Ishikawa (cell line): ENCODE data around the gene BPNT1.

Source experiments
- CEBPB ChIP-seq: IDR thresholded peaks from 2 replicates; pipeline ENCODE4 v1.6.1; 2012
- CREB1 ChIP-seq: IDR thresholded peaks from 2 replicates; pipeline ENCODE4 v1.6.1; 2012; ENCODE audit warnings: low read depth
- EGR1 ChIP-seq: IDR thresholded peaks from 2 replicates; pipeline ENCODE4 v1.6.1; 2012
- EP300 ChIP-seq: IDR thresholded peaks from 2 replicates; pipeline ENCODE4 v1.6.1; 2012; ENCODE audit warnings: borderline replicate concordance
- FOXM1 ChIP-seq: IDR thresholded peaks from 2 replicates; pipeline ENCODE4 v1.6.1; 2012; ENCODE audit warnings: low read depth, borderline replicate concordance
- MAX ChIP-seq: IDR thresholded peaks from 2 replicates; pipeline ENCODE4 v1.6.1; 2012
- NFIC ChIP-seq: IDR thresholded peaks from 2 replicates; pipeline ENCODE4 v1.6.1; 2012
- RAD21 ChIP-seq: IDR thresholded peaks from 2 replicates; pipeline ENCODE4 v1.6.1; 2012; ENCODE audit warnings: low read depth
- TAF1 ChIP-seq: IDR thresholded peaks from 2 replicates; pipeline ENCODE4 v1.6.1; 2012; ENCODE audit warnings: low read depth, mild to moderate bottlenecking
- TCF12 ChIP-seq: IDR thresholded peaks from 2 replicates; pipeline ENCODE4 v1.6.1; 2012; ENCODE audit warnings: low read depth
- TEAD4 ChIP-seq: IDR thresholded peaks from 2 replicates; pipeline ENCODE4 v1.6.1; 2012
- YY1 ChIP-seq: IDR thresholded peaks from 2 replicates; pipeline ENCODE4 v1.6.1; 2012; ENCODE audit warnings: low read depth
- ZBTB7A ChIP-seq: IDR thresholded peaks from 2 replicates; pipeline ENCODE4 v1.6.1; 2012; ENCODE audit warnings: low read depth
- TF ChIP-seq, protein P1 (sequence below): IDR thresholded peaks from 2 replicates; pipeline ENCODE4 v1.6.1; 2012
- TF ChIP-seq, protein P2 (sequence below): IDR thresholded peaks from 2 replicates; pipeline ENCODE4 v1.6.1; 2012; ENCODE audit warnings: low read depth, mild to moderate bottlenecking

Gene BPNT1

DNA sequence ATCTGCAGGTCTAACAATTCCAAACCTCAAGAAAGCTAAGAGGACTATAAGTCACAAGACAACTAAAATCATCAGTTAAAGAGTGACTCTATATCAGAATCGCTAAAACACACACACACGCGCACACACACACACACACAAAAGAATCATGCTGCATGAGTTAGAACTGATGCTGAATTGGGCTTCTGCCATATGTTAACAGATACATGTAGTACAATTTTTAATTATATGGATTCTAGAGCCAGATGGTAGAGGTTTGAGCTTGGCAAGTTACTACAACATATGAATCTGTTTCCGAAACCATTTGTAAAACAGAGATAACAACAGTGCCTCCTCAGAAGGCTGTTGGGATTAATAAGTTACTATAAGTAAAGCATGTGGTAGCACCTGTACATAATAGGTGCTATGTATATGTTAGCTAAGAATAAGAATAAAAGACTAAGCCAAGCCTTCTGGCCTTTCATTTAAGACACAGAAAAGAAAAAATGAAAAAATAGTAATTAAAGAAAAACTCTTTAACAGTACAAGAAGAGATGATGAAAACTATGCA is 61.2 kb downstream of the BPNT1 start:
- no peak for TF ChIP-seq RAD21
- no peak for TF ChIP-seq TEAD4
- TF ChIP-seq, protein P1, sequence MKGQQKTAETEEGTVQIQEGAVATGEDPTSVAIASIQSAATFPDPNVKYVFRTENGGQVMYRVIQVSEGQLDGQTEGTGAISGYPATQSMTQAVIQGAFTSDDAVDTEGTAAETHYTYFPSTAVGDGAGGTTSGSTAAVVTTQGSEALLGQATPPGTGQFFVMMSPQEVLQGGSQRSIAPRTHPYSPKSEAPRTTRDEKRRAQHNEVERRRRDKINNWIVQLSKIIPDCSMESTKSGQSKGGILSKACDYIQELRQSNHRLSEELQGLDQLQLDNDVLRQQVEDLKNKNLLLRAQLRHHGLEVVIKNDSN: no peak

DNA sequence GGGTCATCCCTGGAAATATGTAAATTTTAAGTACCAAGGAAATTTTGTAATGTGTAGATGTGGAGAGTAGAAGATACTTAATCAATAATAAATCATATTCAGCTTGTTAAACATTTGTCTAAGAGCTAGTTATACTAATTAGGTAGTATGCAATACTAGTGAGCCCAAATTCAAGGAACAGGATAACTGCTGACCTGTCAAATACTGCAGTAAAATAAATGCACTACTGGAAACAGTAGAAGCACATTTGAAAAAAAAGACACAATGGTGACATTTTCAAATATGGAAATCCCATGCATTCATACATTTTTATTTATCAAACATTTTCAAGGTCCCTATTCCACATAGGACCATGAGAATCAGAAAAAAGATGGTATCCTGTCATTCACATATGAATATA is 70.5 kb downstream of the BPNT1 start:
- TF ChIP-seq RAD21 (no peak), ZBTB7A (no peak), CEBPB (no peak), EP300 (no peak), FOXM1 (no peak), NFIC (no peak), YY1 (no peak), TAF1 (no peak), CREB1 (no peak), TCF12 (no peak), MAX (no peak), TEAD4 (no peak), EGR1 (no peak)
- TF ChIP-seq, protein P1: no peak
- TF ChIP-seq, protein P2, sequence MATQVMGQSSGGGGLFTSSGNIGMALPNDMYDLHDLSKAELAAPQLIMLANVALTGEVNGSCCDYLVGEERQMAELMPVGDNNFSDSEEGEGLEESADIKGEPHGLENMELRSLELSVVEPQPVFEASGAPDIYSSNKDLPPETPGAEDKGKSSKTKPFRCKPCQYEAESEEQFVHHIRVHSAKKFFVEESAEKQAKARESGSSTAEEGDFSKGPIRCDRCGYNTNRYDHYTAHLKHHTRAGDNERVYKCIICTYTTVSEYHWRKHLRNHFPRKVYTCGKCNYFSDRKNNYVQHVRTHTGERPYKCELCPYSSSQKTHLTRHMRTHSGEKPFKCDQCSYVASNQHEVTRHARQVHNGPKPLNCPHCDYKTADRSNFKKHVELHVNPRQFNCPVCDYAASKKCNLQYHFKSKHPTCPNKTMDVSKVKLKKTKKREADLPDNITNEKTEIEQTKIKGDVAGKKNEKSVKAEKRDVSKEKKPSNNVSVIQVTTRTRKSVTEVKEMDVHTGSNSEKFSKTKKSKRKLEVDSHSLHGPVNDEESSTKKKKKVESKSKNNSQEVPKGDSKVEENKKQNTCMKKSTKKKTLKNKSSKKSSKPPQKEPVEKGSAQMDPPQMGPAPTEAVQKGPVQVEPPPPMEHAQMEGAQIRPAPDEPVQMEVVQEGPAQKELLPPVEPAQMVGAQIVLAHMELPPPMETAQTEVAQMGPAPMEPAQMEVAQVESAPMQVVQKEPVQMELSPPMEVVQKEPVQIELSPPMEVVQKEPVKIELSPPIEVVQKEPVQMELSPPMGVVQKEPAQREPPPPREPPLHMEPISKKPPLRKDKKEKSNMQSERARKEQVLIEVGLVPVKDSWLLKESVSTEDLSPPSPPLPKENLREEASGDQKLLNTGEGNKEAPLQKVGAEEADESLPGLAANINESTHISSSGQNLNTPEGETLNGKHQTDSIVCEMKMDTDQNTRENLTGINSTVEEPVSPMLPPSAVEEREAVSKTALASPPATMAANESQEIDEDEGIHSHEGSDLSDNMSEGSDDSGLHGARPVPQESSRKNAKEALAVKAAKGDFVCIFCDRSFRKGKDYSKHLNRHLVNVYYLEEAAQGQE: no peak

- TF ChIP-seq EGR1 (no peak), YY1 (no peak), TAF1 (no peak), CEBPB (no peak), NFIC (no peak), CREB1 (no peak)
These were observed 76.1 kb downstream of the BPNT1 start for GRCh38 chr1:220013497-220013896.

GRCh38 chr1:220012259-220012658 is 77.3 kb downstream of the BPNT1 start:
- TF ChIP-seq CEBPB: no peak
- TF ChIP-seq RAD21: no peak
- no peak for TF ChIP-seq MAX
- TF ChIP-seq TCF12: no peak
- TF ChIP-seq TEAD4: no peak
- no peak for TF ChIP-seq TAF1
- TF ChIP-seq, protein P1: no peak
- no peak for TF ChIP-seq NFIC
- no peak for TF ChIP-seq EGR1
- TF ChIP-seq ZBTB7A: no peak
- TF ChIP-seq YY1: no peak
- no peak for TF ChIP-seq EP300
- no peak for TF ChIP-seq FOXM1
- no peak; the same call in 1 of the 2 replicates for TF ChIP-seq CREB1
- TF ChIP-seq, protein P2: no peak

GRCh38 chr1:220011620-220012019 is 78.0 kb downstream of the BPNT1 start:
- TF ChIP-seq TEAD4 (no peak), RAD21 (no peak), FOXM1 (no peak), NFIC (no peak), CREB1 (no peak), ZBTB7A (no peak), CEBPB (no peak), YY1 (no peak), TAF1 (no peak), EP300 (no peak), EGR1 (no peak), TCF12 (no peak), MAX (no peak)
- TF ChIP-seq, protein P2: no peak
- TF ChIP-seq, protein P1: no peak
